Measurements from ENCODE around the gene CKMT1B.
"Not testable (repeated sequence)": the region's sequence is repeated elsewhere in the genome, so short reads cannot be mapped to it uniquely, and the experiment has no call there.

The CKMT1B gene

DNA sequence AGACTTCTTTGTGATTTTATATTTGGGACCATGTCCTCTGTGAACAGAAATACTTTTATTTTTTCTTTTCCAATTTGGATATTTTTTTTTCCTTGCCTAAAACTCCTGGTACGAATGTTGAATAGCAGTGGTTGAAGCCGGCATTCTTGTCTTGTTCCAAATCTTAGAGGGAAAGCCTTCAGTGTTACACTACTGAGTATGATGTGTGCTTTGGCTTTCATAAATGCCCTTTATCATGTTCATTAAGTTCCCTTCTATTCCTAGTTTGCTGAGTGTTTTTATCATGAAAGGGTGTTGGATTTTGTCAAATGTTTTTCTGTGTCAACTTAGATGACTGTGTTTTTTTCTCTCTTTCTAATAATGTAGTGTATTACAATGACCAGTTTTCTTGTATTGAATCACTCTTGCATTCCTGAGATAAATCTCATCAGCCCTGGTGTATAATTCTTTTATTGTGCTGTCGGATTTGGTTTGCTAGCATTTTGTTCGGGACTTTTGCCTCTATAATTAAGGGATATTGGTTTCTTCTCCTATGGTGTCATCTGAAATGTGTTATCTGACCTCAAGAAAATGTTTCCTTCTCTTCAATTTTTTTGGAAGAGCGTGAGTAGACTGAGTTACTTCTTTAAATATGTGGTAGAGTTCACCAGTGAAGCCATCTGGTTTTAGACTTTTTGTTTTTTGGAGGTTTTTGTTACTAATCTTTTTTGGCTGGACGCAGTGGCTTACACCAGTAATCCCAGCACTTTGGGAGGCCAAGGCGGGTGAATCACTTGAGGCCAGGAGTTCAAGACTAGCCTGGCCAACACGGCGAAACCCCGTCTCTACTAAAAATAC, 43.1 kb upstream of the CKMT1B start:
- no peaks in the 10 kb centered on the region for H4K20me1 ChIP-seq (ENCODE audit: insufficient read depth, low read length)
- H3K9ac ChIP-seq (ENCODE audit: low read length): no peak overlapping the region
- no peak for DNase-seq
- H3K27me3 ChIP-seq (replicated peaks; ENCODE audit: insufficient read depth, low read length): no peaks in the 10 kb centered on the region
- H3K27ac ChIP-seq (ENCODE audit: low read length): no peak overlapping the region
- no peaks in the 10 kb centered on the region for H3K36me3 ChIP-seq (replicated peaks; ENCODE audit: insufficient read depth, low read length)
- H2AFZ ChIP-seq (ENCODE audit: low read length): no peak overlapping the region
- no peaks in the 10 kb centered on the region for H3K4me1 ChIP-seq (ENCODE audit: low read length)
- H3K79me2 ChIP-seq (ENCODE audit: low read length): no peaks in the 10 kb centered on the region
- H3K9me3 ChIP-seq (replicated peaks; ENCODE audit: insufficient read depth, low read length): no peaks in the 10 kb centered on the region
- TF ChIP-seq, protein P1, sequence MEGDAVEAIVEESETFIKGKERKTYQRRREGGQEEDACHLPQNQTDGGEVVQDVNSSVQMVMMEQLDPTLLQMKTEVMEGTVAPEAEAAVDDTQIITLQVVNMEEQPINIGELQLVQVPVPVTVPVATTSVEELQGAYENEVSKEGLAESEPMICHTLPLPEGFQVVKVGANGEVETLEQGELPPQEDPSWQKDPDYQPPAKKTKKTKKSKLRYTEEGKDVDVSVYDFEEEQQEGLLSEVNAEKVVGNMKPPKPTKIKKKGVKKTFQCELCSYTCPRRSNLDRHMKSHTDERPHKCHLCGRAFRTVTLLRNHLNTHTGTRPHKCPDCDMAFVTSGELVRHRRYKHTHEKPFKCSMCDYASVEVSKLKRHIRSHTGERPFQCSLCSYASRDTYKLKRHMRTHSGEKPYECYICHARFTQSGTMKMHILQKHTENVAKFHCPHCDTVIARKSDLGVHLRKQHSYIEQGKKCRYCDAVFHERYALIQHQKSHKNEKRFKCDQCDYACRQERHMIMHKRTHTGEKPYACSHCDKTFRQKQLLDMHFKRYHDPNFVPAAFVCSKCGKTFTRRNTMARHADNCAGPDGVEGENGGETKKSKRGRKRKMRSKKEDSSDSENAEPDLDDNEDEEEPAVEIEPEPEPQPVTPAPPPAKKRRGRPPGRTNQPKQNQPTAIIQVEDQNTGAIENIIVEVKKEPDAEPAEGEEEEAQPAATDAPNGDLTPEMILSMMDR (IDR thresholded peaks at IDR 0.05; ENCODE audit: low read length): no peak
- TF ChIP-seq EZH2 (optimal IDR thresholded peaks at IDR 0.05; ENCODE audit: low read depth, low read length) (no peak), EZH2phosphoT487 (IDR thresholded peaks at IDR 0.05; ENCODE audit: low read length) (no peak)
- H3F3A ChIP-seq (ENCODE audit: insufficient read depth, low read length): no peaks in the 10 kb centered on the region
- H3K4me2 ChIP-seq (ENCODE audit: low read depth, low read length): no peak overlapping the region
- H3K9me2 ChIP-seq (replicated peaks; ENCODE audit: insufficient read depth, low read length): no peaks in the 10 kb centered on the region
- H3K4me3 ChIP-seq (ENCODE audit: low read length): no peak overlapping the region

- Histone ChIP-seq H3K9me3 (replicated peaks; ENCODE audit: insufficient read depth, low read length) (no peaks in the 10 kb centered on the region), H3K4me3 (ENCODE audit: low read length) (no peak overlapping the region), H4K20me1 (ENCODE audit: insufficient read depth, low read length) (no peaks in the 10 kb centered on the region), H3K79me2 (ENCODE audit: low read length) (no peaks in the 10 kb centered on the region), H3K4me2 (ENCODE audit: low read depth, low read length) (no peak overlapping the region), H2AFZ (ENCODE audit: low read length) (no peak overlapping the region), H3K27ac (ENCODE audit: low read length) (no peak overlapping the region), H3F3A (ENCODE audit: insufficient read depth, low read length) (no peaks in the 10 kb centered on the region), H3K4me1 (ENCODE audit: low read length) (no peaks in the 10 kb centered on the region), H3K9ac (ENCODE audit: low read length) (no peak overlapping the region), H3K36me3 (replicated peaks; ENCODE audit: insufficient read depth, low read length) (no peaks in the 10 kb centered on the region), H3K9me2 (replicated peaks; ENCODE audit: insufficient read depth, low read length) (no peaks in the 10 kb centered on the region), H3K27me3 (replicated peaks; ENCODE audit: insufficient read depth, low read length) (no peaks in the 10 kb centered on the region)
- TF ChIP-seq EZH2 (optimal IDR thresholded peaks at IDR 0.05; ENCODE audit: low read depth, low read length) (no peak), EZH2phosphoT487 (IDR thresholded peaks at IDR 0.05; ENCODE audit: low read length) (no peak)
- TF ChIP-seq, protein P1 (IDR thresholded peaks at IDR 0.05; ENCODE audit: low read length): no peak
- DNase-seq: no peak
Observed at GRCh38 chr15:43552256-43552655, 41.6 kb upstream of the CKMT1B start.

- DNase-seq: no peak
- Histone ChIP-seq H3K4me1 (ENCODE audit: low read length) (no peaks in the 10 kb centered on the region), H4K20me1 (ENCODE audit: insufficient read depth, low read length) (no peaks in the 10 kb centered on the region), H3K79me2 (ENCODE audit: low read length) (no peaks in the 10 kb centered on the region), H3K36me3 (replicated peaks; ENCODE audit: insufficient read depth, low read length) (no peaks in the 10 kb centered on the region), H3K4me3 (ENCODE audit: low read length) (no peak overlapping the region), H3K27ac (ENCODE audit: low read length) (no peak overlapping the region), H3K4me2 (ENCODE audit: low read depth, low read length) (no peak overlapping the region), H3K9ac (ENCODE audit: low read length) (no peak overlapping the region), H2AFZ (ENCODE audit: low read length) (no peak overlapping the region), H3K27me3 (replicated peaks; ENCODE audit: insufficient read depth, low read length) (no peaks in the 10 kb centered on the region), H3K9me2 (replicated peaks; ENCODE audit: insufficient read depth, low read length) (no peaks in the 10 kb centered on the region), H3K9me3 (replicated peaks; ENCODE audit: insufficient read depth, low read length) (no peaks in the 10 kb centered on the region), H3F3A (ENCODE audit: insufficient read depth, low read length) (no peaks in the 10 kb centered on the region)
- TF ChIP-seq EZH2phosphoT487 (IDR thresholded peaks at IDR 0.05; ENCODE audit: low read length): no peak
Observed at GRCh38 chr15:43552986-43553385, 40.8 kb upstream of the CKMT1B start.

DNA sequence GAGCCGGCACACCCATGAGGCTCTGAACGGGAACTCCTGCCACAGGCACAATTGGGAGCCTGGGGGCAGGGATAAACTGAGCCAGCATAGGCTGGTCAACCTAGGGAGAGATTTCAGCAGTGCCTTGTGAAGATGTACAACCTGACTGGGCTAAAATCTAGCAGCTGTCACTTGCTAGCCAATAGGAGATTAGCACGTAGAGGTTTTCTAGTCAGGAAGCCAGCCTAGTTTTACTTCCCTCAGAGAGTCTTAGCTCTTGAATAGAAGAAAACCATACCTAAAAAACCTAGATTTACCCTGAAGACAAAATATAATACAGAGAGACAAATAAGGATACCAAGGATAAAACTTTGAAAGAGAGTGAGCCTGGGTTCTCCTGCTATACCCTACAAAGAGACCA, 31.1 kb upstream of the CKMT1B start:
- H3K9me3 ChIP-seq (replicated peaks; ENCODE audit: insufficient read depth, low read length); H3K27me3 ChIP-seq (replicated peaks; ENCODE audit: insufficient read depth, low read length); H3K9me2 ChIP-seq (replicated peaks; ENCODE audit: insufficient read depth, low read length); DNase-seq; H4K20me1 ChIP-seq (ENCODE audit: insufficient read depth, low read length); H3K4me1 ChIP-seq (ENCODE audit: low read length); H3F3A ChIP-seq (ENCODE audit: insufficient read depth, low read length); H2AFZ ChIP-seq (ENCODE audit: low read length); H3K4me2 ChIP-seq (ENCODE audit: low read depth, low read length); H3K27ac ChIP-seq (ENCODE audit: low read length); H3K79me2 ChIP-seq (ENCODE audit: low read length); H3K9ac ChIP-seq (ENCODE audit: low read length); H3K4me3 ChIP-seq (ENCODE audit: low read length); H3K36me3 ChIP-seq (replicated peaks; ENCODE audit: insufficient read depth, low read length): not testable (repeated sequence)

GRCh38 chr15:43563793-43564192, 30.0 kb upstream of the CKMT1B start:
- not testable (repeated sequence) for H3F3A ChIP-seq (ENCODE audit: insufficient read depth, low read length); H3K4me3 ChIP-seq (ENCODE audit: low read length); H3K4me1 ChIP-seq (ENCODE audit: low read length); H2AFZ ChIP-seq (ENCODE audit: low read length); H4K20me1 ChIP-seq (ENCODE audit: insufficient read depth, low read length); H3K9me2 ChIP-seq (replicated peaks; ENCODE audit: insufficient read depth, low read length); H3K27ac ChIP-seq (ENCODE audit: low read length); H3K27me3 ChIP-seq (replicated peaks; ENCODE audit: insufficient read depth, low read length); H3K9ac ChIP-seq (ENCODE audit: low read length); H3K79me2 ChIP-seq (ENCODE audit: low read length); H3K36me3 ChIP-seq (replicated peaks; ENCODE audit: insufficient read depth, low read length); DNase-seq; H3K9me3 ChIP-seq (replicated peaks; ENCODE audit: insufficient read depth, low read length); H3K4me2 ChIP-seq (ENCODE audit: low read depth, low read length)

- not testable (repeated sequence) for H3K4me2 ChIP-seq (ENCODE audit: low read depth, low read length); H3K4me1 ChIP-seq (ENCODE audit: low read length); H3K9me2 ChIP-seq (replicated peaks; ENCODE audit: insufficient read depth, low read length); H3K27me3 ChIP-seq (replicated peaks; ENCODE audit: insufficient read depth, low read length); H3K4me3 ChIP-seq (ENCODE audit: low read length); H4K20me1 ChIP-seq (ENCODE audit: insufficient read depth, low read length); H2AFZ ChIP-seq (ENCODE audit: low read length); H3K79me2 ChIP-seq (ENCODE audit: low read length); H3K9ac ChIP-seq (ENCODE audit: low read length); H3F3A ChIP-seq (ENCODE audit: insufficient read depth, low read length); H3K9me3 ChIP-seq (replicated peaks; ENCODE audit: insufficient read depth, low read length); DNase-seq; H3K36me3 ChIP-seq (replicated peaks; ENCODE audit: insufficient read depth, low read length); H3K27ac ChIP-seq (ENCODE audit: low read length)
Observed at GRCh38 chr15:43566615-43567014, 27.2 kb upstream of the CKMT1B start.

All from MM.1S (cell line).